T-helper 9 cell (primary cell): ENCODE data around the gene R3HDM4.
A peak's percentile ranks its signal among the peaks of the same experiment; 100 is the strongest.

ENCODE experiments used
- DNase-seq: peaks from one replicate; pipeline ENCODE4 v3.0.0-alpha.2; 2020

R3HDM4 gene

GRCh38 chr19:872266-872951 is 40.6 kb downstream of the R3HDM4 start:
- DNase-seq = peak; percentile 75

DNA sequence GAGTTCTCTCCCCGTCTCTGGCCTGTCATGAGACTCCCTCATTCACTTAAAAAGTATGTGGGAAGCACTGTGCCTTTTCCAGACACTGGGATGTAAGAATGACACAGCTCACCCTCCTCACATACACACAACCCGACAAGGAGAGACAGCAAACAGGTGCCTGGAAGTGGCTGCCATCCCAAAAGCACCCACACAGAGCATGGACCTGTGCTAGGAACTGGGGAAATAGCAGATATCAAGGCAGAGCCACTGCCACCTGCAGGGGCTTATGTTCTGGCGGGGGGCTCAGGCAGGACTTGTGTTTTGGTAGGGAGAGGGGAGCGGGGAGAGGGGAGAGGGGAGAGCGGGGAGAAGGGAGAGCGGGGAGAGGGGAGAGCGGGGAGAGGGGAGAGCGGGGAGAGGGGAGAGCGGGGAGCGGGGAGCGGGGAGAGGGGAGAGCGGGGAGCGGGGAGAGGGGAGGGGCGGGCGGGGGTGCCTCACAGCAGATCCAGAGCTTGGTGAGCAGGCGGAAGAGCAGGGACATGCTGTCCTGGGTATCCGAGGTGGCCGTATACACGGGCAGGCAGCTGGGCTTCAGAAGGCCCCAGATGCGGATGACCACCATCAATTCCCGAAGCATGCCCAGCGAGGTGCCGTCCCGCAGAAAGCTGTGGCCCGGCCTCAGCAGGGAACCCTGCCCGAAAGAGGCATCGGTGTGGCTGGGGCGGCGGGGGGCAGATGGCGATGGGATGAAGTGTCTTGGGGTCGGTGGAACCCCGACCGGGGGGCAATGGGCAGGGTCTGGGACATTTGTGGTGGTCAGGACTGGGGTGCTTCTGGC is 41.4 kb downstream of the R3HDM4 start:
- DNase-seq = no peak

GRCh38 chr19:870963-871401 is 42.0 kb downstream of the R3HDM4 start:
- DNase-seq = no peak

GRCh38 chr19:870314-870713 is 42.7 kb downstream of the R3HDM4 start:
- DNase-seq = no peak

DNA sequence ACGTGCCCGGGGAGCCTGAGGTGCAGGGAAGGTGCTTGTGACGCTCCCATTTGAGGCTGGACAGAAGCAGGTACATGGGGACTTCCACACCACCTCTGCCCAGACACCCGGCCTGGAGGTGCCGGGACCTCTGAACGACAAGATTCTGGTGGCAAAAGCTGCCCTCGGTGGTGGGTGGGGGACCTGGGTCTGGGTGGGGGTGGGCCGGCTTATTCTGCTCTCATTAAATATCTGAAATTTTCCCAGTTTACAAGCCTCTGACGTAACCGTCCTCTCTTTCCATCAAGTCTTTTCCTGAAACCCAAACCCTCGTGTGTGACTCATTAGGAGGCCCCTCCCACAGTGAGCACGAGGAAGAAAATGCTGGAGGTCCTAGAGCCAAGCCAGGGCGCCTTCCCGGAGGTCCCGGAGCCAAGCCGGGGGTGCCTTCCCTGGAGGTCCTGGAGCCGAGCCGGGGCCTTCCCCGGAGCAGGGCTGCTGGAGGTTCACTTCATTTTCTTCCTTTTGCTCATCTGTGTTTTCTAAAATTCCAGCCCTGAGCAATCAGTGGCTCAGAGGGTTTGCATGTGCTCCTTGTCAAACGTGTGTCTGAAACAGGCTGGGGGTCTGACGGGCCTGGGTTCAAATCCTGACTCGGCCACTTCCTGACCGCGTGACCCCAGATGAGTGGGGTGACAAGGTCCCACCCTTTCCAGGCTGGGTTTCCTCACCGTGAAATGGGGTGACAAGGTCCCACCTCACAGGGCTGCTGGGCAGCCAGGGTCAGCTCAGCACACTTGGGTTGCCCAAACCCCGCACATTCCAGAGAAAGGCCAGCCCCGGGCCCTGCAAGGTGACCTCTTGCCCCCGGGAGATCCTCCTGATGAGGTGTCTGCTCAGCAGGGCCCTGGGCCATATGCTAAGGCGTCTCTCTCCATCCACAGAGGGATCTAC is 43.5 kb downstream of the R3HDM4 start:
- DNase-seq = no peak

- no peak for DNase-seq
Measured at GRCh38 chr19:868458-869244, 44.4 kb downstream of the R3HDM4 start.

DNA sequence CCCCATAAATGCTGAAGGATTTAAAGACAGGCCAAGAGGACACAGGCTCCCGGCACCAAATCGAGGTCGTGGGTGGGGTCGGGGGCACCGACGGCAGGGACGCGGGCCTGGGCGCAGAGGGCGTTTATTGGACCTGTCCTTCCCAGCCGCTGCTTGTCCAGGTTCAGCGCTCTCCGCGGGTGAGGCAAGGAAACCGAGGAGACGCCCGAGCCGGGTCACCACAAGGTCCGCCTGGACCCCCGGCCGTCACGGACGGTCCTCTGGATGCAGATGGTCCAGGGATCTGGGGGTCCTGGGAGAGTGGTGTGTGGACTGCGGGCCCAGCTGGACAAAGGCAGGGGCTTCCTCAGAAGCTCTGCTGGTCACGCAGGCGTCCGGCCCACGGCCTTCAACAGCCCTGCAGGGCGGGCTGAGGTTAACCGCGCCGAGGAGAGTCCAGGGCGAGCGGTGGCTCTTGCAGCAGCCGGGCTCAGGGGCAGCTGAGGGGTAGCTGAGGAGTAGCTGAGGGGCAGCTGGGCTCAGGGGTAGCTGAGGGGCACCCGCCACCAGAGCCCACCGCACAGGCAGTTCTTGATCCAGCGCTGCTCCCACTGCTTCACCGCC is 45.1 kb downstream of the R3HDM4 start:
- DNase-seq = no peak

DNA sequence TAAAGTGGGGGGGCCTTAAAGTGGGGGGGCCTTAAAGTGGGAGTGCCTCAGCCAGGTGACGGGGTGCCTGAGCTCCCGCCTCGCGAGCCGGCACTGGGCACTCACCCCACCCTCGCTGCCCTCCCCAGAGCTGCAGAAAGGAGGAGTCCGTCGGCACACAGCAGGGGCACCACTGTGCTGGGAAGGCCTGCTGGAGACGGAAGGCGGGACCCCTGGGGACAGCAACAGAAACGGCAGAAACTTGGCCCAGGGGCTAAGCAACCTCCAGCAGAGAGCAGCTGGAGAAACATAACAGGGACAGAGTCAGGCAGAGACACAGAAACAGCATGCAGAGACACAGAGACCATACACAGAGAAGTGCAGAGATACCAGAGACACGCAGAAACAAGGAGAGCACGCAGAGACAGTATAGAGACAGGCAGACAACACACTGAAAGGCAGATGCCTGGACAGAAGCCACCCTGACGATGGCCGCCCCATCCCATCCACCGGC is 45.7 kb downstream of the R3HDM4 start:
- no peak for DNase-seq

GRCh38 chr19:866769-867300 is 46.2 kb downstream of the R3HDM4 start:
- no peak for DNase-seq

DNA sequence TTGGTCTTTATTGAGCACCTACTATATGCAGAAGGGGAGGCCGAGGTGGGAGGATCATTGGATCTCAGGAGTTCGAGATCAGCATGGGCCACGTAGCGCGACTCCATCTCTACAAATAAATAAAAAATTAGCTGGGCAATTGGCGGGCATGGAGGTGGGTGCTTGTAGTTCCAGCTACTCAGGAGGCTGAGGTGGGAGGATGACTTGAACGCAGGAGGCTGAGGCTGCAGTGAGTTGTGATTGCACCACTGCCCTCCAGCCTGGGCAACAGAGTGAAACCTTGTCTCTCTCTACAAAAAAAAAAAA is 49.8 kb downstream of the R3HDM4 start:
- no peak for DNase-seq

DNA sequence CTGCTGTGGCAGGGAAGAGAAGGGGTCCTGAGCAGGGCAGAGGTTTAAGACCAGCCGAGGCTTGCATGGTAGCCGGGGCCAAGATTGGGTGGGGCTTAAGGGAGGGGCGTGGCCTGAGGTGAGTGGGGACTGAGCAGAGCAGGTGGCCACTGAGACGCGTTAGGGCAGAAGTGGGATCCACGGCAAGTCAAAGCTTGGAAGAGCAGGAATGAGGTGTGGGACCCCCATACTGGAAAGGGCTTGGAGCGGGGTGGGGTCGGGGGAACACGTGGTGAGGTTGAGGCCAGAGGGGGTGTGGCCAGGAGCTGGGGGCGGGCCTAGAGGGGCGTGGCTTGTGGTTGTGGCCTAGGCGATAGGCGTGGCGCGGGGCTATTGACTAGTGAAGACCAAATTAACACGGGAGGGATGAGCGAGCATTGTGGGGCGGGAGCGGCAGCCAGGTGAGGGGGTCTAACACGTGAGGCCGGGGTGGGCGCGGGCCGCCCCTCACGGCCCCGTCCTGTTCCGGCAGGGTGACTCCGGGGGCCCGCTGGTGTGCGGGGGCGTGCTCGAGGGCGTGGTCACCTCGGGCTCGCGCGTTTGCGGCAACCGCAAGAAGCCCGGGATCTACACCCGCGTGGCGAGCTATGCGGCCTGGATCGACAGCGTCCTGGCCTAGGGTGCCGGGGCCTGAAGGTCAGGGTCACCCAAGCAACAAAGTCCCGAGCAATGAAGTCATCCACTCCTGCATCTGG is 50.3 kb downstream of the R3HDM4 start:
- peak; percentile 79 for DNase-seq

GRCh38 chr19:861756-862580 is 51.1 kb downstream of the R3HDM4 start:
- peak; percentile 73 for DNase-seq

- DNase-seq = no peak
Measured at GRCh38 chr19:861141-861755, 51.8 kb downstream of the R3HDM4 start.

GRCh38 chr19:858868-859843 is 53.9 kb downstream of the R3HDM4 start, which contains the start of gene CFD:
Gene CFD, plus strand, starts transcription at chr19:859664. Its CDS starts 26 bp downstream, at chr19:859690.
- DNase-seq = no peak

DNA sequence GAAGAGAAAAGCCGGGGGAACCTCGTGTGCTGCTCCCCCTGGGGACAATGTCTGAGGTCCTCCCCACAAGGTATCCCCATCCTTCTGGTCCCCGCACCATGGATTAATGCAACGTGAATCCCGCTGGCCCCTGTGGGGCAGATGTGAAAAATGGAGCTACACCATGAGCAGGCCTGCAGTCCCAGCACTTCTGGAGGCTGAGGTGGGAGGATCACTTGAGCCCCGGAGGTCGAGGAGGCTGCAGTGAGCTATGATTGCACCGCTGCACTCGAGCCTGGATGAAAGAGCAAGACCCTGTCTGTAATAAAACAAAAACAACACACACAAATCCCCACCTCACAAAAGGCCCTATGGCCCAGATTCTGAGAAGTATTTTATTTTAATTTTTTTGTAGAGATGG is 54.7 kb downstream of the R3HDM4 start:
- no peak for DNase-seq

DNA sequence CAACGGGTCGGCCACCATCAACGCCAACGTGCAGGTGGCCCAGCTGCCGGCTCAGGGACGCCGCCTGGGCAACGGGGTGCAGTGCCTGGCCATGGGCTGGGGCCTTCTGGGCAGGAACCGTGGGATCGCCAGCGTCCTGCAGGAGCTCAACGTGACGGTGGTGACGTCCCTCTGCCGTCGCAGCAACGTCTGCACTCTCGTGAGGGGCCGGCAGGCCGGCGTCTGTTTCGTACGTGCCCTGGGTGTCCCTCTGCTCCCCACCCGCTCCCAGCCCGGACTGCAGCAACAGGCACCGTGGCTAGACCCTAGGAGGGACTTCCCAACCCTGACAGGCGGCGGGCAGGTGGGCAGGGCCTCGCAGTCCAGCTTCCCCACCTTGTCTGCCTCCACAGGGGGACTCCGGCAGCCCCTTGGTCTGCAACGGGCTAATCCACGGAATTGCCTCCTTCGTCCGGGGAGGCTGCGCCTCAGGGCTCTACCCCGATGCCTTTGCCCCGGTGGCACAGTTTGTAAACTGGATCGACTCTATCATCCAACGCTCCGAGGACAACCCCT is 57.4 kb downstream of the R3HDM4 start:
- no peak for DNase-seq

- DNase-seq = no peak
Measured at GRCh38 chr19:855142-855541, 57.9 kb downstream of the R3HDM4 start.

GRCh38 chr19:854549-854948 is 58.5 kb downstream of the R3HDM4 start:
- DNase-seq = no peak
